22Rv1 (cell line): Measurements from ENCODE around the gene PRDX3.

Experiments
- H3K27ac ChIP-seq: fragments of 450-650 bp; 2 replicates; pipeline ENCODE4 v1.5.1; 2017
- CTCF ChIP-seq: fragments of 450-650 bp; IDR thresholded peaks from 2 replicates; pipeline ENCODE4 v1.5.1; 2017; ENCODE audit warnings: mild to moderate bottlenecking
- ZFX ChIP-seq: fragments of 450-650 bp; IDR thresholded peaks from 2 replicates; pipeline ENCODE4 v1.6.1; 2017; ENCODE audit warnings: antibody characterized with exemption, borderline replicate concordance

The PRDX3 gene

GRCh38 chr10:119206603-119207365 is 28.2 kb upstream of the PRDX3 start:
- peak overlapping the region; percentile 79 for H3K27ac ChIP-seq
- peak; percentile 92 for TF ChIP-seq CTCF
- TF ChIP-seq ZFX, result no peak

GRCh38 chr10:119205894-119206602 is 27.4 kb upstream of the PRDX3 start:
- TF ChIP-seq CTCF, result no peak
- no peak for TF ChIP-seq ZFX

GRCh38 chr10:119203006-119203405 is 24.4 kb upstream of the PRDX3 start:
- H3K27ac ChIP-seq, result no peak overlapping the region
- TF ChIP-seq CTCF (no peak), ZFX (no peak)

More at GRCh38 chr10:119205894-119206602, 27.4 kb upstream of the PRDX3 start:
- peak overlapping the region; percentile 79 for H3K27ac ChIP-seq

- no peak overlapping the region for H3K27ac ChIP-seq
- no peak for TF ChIP-seq CTCF
- TF ChIP-seq ZFX, result no peak
These were observed 22.6 kb upstream of the PRDX3 start for GRCh38 chr10:119201233-119201632.

- TF ChIP-seq ZFX (no peak), CTCF (peak; percentile 86)
- no peak overlapping the region for H3K27ac ChIP-seq
These were observed 20.8 kb upstream of the PRDX3 start for GRCh38 chr10:119199231-119199992.

GRCh38 chr10:119198438-119198837 is 19.8 kb upstream of the PRDX3 start:
- H3K27ac ChIP-seq, result no peak overlapping the region
- TF ChIP-seq CTCF, result peak; percentile 40
- TF ChIP-seq ZFX, result no peak
